GM06990 (cell line): Measurements from ENCODE around the gene COMMD1.

Source experiments
- DNase-seq: peaks from one replicate; pipeline ENCODE4 v3.0.0-alpha.2; 2011; ENCODE audit not compliant: insufficient read length; ENCODE audit errors: extremely low read depth
- H3K27me3 ChIP-seq: replicated peaks from 2 replicates; pipeline ENCODE4 v1.6.0; 2011; ENCODE audit warnings: low read length; ENCODE audit not compliant: control insufficient read depth, insufficient read depth
- H3K36me3 ChIP-seq: 2 replicates; pipeline ENCODE4 v1.5.1; 2011; ENCODE audit warnings: low read length; ENCODE audit not compliant: control insufficient read depth, insufficient read depth
- H3K4me3 ChIP-seq: replicated peaks from 2 replicates; pipeline ENCODE4 v1.5.1; 2011; ENCODE audit warnings: low read depth, mild to moderate bottlenecking, control low read depth, low read length
- TF ChIP-seq, protein P1 (sequence below): IDR thresholded peaks from 2 replicates; pipeline ENCODE4 v1.5.1; 2011; ENCODE audit warnings: low read length, control low read depth, mild to moderate bottlenecking, inconsistent platforms; ENCODE audit not compliant: insufficient read depth, poor library complexity, severe bottlenecking

The COMMD1 gene

DNA sequence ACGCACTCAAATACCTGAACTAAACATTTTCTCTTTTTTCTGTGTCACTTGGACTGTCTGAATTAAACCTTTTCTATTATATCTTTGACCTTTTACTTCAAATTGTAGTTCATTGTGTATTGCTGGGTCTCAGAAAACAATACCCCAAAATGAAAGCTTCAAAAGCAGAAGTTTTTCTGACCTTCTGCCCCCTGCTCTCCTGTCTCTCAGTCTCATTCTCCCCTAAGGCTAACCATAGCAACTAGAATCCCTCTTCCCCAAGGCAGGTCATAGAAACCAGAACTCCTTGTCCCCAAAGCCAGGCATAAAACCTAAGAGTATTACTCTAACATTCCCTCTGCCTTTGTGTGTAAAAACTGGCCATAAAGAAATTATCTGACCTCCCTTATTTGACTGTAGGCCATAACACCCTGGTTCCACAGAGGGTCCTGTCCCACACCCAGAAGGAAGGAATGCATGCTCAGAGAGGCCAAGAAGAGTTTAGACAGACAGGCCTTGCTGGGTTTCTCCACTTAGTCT lies 197.0 kb downstream of the COMMD1 start:
- TF ChIP-seq, protein P1, sequence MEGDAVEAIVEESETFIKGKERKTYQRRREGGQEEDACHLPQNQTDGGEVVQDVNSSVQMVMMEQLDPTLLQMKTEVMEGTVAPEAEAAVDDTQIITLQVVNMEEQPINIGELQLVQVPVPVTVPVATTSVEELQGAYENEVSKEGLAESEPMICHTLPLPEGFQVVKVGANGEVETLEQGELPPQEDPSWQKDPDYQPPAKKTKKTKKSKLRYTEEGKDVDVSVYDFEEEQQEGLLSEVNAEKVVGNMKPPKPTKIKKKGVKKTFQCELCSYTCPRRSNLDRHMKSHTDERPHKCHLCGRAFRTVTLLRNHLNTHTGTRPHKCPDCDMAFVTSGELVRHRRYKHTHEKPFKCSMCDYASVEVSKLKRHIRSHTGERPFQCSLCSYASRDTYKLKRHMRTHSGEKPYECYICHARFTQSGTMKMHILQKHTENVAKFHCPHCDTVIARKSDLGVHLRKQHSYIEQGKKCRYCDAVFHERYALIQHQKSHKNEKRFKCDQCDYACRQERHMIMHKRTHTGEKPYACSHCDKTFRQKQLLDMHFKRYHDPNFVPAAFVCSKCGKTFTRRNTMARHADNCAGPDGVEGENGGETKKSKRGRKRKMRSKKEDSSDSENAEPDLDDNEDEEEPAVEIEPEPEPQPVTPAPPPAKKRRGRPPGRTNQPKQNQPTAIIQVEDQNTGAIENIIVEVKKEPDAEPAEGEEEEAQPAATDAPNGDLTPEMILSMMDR, result no peak
- no peak for DNase-seq
- Histone ChIP-seq H3K27me3 (no peaks in the 10 kb centered on the region), H3K4me3 (no peak overlapping the region), H3K36me3 (no peaks in the 10 kb centered on the region)

DNA sequence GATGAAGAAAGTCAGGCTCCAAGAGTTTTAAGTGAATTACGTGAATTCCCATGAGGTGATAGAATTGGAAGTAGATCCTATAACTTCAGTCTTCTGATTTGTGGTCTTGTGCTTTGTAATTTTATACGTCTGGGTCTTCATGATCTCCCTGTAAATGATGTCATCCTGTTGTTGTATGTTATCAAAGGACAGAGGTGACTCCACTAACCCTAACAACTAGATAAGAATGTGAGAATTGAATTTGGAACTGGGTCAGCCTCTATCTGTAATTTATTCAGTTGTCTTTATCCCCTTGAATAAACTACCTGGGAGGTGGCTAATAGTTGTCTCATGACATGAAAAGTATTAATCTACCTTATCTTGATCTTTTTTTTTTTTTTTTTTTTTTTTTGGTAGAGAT lies 204.1 kb downstream of the COMMD1 start:
- DNase-seq, result no peak
- Histone ChIP-seq H3K4me3 (no peak overlapping the region), H3K36me3 (no peaks in the 10 kb centered on the region), H3K27me3 (no peaks in the 10 kb centered on the region)
- TF ChIP-seq, protein P1, result no peak

DNA sequence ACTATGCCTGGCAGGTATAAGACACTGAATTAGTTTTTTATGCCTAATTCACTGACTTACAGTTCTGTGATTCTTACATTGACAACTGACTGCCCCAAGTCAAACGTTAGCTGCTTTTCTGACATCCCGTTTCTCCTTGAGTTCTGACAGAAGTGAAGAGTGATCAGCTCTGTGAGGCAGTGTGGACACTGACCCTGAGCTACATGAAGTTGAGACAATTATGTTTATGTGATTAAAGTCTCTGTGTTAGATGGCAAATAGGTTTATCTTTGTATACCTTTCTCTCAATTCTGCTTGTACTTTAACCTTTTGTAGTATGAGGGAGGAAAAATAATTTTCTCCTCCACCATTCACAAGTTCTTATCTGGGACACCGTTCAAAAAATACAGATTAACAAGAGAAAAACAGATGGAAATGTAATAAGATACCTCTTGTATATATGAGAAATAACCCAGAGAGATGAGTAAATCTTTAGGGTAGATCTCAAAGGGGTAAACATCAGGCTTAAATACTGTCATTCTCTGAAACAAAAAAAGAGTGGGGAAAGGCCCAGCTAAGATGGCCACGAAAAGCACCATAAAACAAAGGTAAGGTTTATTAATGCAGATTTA lies 205.0 kb downstream of the COMMD1 start:
- DNase-seq, result no peak
- Histone ChIP-seq H3K27me3 (no peaks in the 10 kb centered on the region), H3K36me3 (no peaks in the 10 kb centered on the region), H3K4me3 (no peak overlapping the region)
- TF ChIP-seq, protein P1, result no peak

DNA sequence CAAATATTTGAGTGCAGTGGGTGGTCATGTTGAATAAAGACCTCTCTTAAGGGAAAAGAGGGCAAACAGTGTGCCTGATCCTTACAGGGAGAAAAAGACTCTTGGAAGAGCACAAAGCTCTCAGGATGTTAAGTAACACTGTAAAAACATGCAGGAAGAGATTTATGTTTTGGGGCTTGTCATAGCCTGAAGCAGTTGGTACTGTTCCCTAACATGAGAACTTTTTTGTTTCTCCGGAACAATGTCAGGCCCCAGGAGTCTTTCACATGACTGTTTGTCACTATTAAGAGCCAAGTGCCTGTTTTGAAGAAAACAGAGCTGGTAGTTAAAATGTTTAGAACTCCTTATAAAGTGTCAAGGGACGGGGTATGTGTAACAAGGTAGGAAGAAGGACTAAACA lies 206.7 kb downstream of the COMMD1 start:
- Histone ChIP-seq H3K4me3 (no peak overlapping the region), H3K36me3 (no peaks in the 10 kb centered on the region), H3K27me3 (no peaks in the 10 kb centered on the region)
- no peak for DNase-seq
- TF ChIP-seq, protein P1, result no peak

DNA sequence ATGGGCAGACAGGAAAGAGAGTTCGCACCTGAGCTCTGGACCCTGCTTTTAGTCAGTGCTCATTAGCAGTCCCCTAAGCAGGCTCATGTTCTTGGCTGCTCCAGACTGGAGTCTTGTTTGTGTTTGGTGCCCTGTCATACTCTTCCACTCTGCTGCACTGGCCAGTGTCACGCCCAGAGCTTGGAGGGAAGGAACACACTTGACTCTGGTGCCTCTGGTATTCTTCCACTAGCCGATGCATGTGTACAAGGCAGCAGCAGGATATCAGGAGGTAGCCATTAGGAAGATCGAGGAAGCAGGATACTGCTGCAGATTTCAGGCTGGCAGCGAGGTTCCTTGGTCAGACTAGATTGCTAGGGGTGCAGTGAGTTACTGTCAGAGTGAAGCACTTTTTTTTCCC lies 209.1 kb downstream of the COMMD1 start:
- TF ChIP-seq, protein P1, result no peak
- DNase-seq, result no peak
- Histone ChIP-seq H3K27me3 (no peaks in the 10 kb centered on the region), H3K4me3 (no peak overlapping the region), H3K36me3 (no peaks in the 10 kb centered on the region)

DNA sequence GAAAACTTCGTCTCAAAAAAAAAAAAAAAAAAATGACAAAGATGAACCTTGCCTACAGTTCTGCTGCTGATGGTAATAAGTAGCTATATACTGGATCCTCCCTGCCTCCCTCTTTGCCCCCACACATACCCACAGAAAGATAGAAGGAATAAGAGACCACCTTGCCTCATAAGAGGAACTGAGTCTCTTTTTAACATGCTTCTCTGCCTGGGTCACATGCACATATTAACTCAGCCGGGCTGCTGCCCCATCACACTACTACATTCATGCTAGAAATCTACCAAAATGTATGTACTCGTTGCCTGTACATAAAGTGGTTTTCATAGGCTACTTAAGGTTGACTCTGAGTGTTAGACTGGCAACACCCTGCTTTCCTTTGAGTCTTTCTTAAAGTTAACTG lies 211.5 kb downstream of the COMMD1 start:
- no peak for DNase-seq
- H3K4me3 ChIP-seq, result no peak overlapping the region
- TF ChIP-seq, protein P1, result no peak
- H3K36me3 ChIP-seq, result no peaks in the 10 kb centered on the region
- H3K27me3 ChIP-seq, result no peaks in the 10 kb centered on the region
